ENCODE results near the gene TBC1D24. TPM values are rescaled to one million over a fixed set of nuclear protein-coding genes. Genes with fewer than 3 reads are reported as not detected.

Gene TBC1D24
- polyA plus RNA-seq, 1 experiment = 9.2 TPM

DNA sequence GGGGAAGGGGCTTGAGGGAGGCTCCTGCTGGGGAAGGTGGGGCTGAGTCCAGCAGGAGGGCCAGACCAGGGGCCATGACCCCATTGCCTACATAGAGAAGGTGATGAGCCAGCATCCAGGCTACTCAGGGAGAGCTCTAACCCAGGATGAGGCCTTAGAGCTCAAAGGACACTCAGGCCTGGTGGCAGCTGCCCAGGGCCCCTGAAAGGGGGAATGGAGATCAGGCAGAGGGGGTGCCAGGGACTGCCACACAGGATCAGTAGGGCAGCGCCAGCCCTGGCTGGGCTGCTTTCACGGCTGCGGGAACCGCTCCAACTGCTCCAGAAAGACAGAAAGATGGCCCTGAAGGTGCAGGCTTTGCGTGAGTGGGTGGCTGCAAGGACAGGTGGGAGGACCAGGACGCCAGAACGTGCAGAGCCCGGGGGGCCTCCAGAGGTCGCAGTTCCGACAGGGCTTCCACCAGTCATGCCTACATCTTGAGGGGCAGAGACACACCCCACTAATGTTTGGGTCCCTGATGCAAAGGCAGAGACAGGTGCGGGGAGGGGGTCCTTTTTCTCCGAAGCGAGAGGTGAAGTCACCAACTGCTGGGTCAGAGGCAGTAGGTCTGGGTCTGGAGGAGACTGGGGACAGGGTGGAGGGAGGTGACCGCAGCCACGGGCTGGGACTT, 37.9 kb downstream of the TBC1D24 start:
- Histone ChIP-seq H3K27me3 (ENCODE audit: control insufficient read depth, insufficient read depth, low read length) (no peaks in the 10 kb centered on the region), H3K4me3 (ENCODE audit: low read depth, low read length) (peak overlapping the region; percentile 97), H3K36me3 (ENCODE audit: control insufficient read depth, insufficient read depth, low read length) (no peaks in the 10 kb centered on the region)
- ChIA-PET CTCF (interaction anchor here (0.6 to 2.4 kb wide), 4 partner anchors 10 to 172 kb away, joined by 3 to 10 read pairs (median 3); partner anchors contain the start of gene ABCA3), POLR2A (no interaction called here)
- TF ChIP-seq, protein P1, sequence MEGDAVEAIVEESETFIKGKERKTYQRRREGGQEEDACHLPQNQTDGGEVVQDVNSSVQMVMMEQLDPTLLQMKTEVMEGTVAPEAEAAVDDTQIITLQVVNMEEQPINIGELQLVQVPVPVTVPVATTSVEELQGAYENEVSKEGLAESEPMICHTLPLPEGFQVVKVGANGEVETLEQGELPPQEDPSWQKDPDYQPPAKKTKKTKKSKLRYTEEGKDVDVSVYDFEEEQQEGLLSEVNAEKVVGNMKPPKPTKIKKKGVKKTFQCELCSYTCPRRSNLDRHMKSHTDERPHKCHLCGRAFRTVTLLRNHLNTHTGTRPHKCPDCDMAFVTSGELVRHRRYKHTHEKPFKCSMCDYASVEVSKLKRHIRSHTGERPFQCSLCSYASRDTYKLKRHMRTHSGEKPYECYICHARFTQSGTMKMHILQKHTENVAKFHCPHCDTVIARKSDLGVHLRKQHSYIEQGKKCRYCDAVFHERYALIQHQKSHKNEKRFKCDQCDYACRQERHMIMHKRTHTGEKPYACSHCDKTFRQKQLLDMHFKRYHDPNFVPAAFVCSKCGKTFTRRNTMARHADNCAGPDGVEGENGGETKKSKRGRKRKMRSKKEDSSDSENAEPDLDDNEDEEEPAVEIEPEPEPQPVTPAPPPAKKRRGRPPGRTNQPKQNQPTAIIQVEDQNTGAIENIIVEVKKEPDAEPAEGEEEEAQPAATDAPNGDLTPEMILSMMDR (IDR thresholded peaks at IDR 0.05; ENCODE audit: insufficient read depth, low read depth, low read length) = no peak
- no peak for DNase-seq (ENCODE audit: low read depth)

DNA sequence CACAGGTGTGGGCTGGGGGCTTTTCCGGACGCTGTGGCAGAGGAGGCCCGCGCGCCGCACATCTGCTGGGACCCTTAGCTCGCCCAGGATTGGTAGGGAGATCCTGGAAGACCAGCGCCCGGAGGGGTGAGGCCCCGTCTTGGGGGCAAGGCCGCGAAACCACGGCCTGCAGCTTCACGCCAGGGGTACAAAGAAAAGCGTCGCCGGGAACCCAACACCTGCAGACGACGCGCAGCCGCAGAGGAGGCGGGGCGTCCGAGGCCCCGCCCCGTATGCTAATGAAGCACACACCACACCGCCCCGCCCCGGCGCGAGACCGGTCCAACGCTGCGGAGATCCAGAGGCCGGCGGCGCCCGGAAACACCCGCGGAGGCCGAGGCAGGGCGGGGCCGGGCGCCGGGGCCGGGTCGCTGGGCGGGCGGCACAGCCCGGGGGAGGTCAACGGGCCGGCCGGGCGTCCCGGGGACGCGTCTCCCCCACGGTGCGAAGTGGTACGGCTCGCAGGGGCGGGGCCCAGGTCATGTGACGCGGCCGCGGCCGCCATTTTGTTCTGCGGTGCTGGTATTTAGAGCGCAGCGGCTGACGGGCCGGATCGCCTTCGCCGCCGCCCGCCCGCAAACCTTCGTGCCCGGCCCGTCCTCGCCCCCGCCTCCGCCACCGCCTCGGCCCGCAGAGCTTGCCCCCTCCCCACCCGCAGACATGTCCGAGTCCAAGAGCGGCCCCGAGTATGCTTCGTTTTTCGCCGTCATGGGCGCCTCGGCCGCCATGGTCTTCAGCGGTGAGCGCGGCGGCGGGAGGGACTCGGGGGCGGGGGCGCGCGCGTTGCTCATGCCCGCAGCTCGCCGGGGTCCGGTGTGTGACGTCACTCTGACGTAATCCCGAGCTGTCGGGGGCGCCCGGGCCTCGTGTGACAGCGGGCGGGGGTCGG, 38.7 kb downstream of the TBC1D24 start, which contains the start of gene ATP6V0C:
Gene ATP6V0C, plus strand, starts transcription at position 548 of the 928 bp plus-strand sequence. Its CDS starts 152 bp downstream, at position 700.
- POLR2A ChIA-PET = no interaction called here
- TF ChIP-seq, protein P1 (IDR thresholded peaks at IDR 0.05; ENCODE audit: insufficient read depth, low read depth, low read length) = no peak
- DNase-seq (ENCODE audit: low read depth) = no peak
- Histone ChIP-seq H3K4me3 (ENCODE audit: low read depth, low read length) (peak within 1 kb of the TSS; percentile 97), H3K36me3 (ENCODE audit: control insufficient read depth, insufficient read depth, low read length) (no peaks in the 10 kb centered on the region; the same call in 1 of the 2 replicates), H3K27me3 (ENCODE audit: control insufficient read depth, insufficient read depth, low read length) (no peaks in the 10 kb centered on the region)
- CTCF ChIA-PET = interaction anchor here (0.6 to 1.4 kb wide), 2 partner anchors 70 to 173 kb away, joined by 3 read pairs; partner anchors contain the start of gene ABCA3

DNA sequence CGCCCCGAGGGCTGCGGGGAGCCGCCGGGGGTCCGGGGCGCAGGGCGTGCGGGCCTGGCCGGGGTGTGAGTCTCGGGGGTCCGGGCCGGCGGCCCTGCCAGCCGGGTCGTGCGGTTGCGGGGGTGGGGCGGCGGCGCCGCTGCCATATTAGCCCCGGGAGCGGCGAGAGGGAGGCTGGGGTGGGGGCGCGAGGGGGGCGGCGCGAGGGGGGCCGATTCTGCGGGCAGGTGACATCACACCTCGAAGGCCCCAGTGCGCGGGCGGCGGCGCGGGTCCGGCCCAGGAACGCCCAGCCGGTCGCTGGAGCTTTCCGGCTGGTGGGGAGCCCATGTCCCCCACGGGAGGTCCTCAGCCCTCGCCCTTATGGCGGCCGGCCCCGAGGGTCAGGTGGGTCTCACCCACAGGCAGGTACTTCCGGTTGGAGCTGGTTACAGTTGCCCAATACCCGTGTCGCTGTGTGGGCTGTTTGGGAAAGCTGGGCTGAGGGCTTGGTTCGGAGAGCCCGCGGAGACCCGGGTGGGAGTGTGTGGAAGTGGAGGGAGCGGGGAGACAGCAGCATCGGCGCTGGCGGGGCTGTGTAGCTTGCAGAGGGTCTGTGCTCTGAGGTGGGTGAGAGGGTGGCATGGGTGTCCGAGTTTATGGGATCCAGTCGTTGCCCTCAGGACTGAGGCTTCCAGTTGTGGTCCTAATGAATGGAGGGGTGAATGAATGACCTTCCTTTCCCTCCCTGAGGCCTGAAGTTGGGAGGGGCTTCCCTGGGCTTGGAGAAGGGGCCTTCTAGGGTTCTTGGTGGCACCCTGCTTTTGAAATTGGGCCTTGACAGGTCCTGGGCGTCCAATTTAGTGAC, 39.6 kb downstream of the TBC1D24 start:
- TF ChIP-seq, protein P1 (IDR thresholded peaks at IDR 0.05; ENCODE audit: insufficient read depth, low read depth, low read length) = no peak
- Histone ChIP-seq H3K36me3 (ENCODE audit: control insufficient read depth, insufficient read depth, low read length) (peaks cover 6% of the 10 kb centered on the region), H3K4me3 (ENCODE audit: low read depth, low read length) (peak overlapping the region; percentile 97), H3K27me3 (ENCODE audit: control insufficient read depth, insufficient read depth, low read length) (no peaks in the 10 kb centered on the region)
- ChIA-PET CTCF (interaction anchor here (1.5 kb wide), 1 partner anchor 14 kb away, joined by 10 read pairs; no protein-coding TSS in a partner anchor), POLR2A (no interaction called here)
- DNase-seq (ENCODE audit: low read depth) = no peak

DNA sequence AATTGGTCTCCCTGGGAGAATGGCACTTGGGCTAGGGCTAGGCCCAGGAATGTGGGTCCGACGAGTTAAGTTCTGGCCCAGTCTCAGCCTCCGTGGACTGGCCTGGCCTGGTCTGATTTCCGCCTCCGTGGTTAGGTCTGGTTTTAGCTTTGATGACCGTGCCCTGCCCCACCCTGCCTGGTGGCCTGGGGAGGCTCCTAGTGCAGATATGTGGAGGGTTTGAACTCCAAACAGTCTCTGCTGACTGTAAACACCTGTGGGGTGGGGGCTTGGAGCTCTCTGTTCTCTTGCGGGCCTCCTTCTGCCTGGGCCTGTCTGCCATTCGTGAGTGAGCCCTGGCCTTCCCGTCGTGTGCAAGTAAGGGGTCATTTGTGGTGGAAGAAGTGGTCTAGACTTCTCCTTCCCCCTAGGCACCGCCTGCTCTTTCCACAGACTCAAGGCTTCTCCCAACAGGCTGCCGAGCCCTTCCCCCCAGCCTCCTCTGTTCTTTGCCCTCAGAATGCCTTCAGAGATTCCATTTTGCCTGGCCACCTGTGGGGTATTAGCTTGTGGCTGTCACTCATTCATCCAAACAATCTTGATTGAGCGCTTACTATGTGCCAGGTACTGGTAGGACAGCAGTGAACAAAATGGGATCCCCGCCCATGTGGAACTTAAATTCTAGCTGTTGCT, 40.4 kb downstream of the TBC1D24 start:
- TF ChIP-seq, protein P1 (IDR thresholded peaks at IDR 0.05; ENCODE audit: insufficient read depth, low read depth, low read length) = no peak
- ChIA-PET CTCF (interaction anchor here (1.5 kb wide), 1 partner anchor 15 kb away, joined by 10 read pairs; no protein-coding TSS in a partner anchor), POLR2A (no interaction called here)
- Histone ChIP-seq H3K36me3 (ENCODE audit: control insufficient read depth, insufficient read depth, low read length) (peaks cover 7% of the 10 kb centered on the region), H3K4me3 (ENCODE audit: low read depth, low read length) (peak overlapping the region; percentile 97), H3K27me3 (ENCODE audit: control insufficient read depth, insufficient read depth, low read length) (no peaks in the 10 kb centered on the region)
- no peak for DNase-seq (ENCODE audit: low read depth)

All from BJ (cell line).